ENCODE results near the gene SCFD2. TPM values are rescaled to one million over a fixed set of nuclear protein-coding genes. Genes with fewer than 3 reads are reported as not detected.

Gene SCFD2
- total and polyA plus RNA-seq, 7 experiments from 2014 or later: 13.4 to 32.8 (median 20.8) TPM

DNA sequence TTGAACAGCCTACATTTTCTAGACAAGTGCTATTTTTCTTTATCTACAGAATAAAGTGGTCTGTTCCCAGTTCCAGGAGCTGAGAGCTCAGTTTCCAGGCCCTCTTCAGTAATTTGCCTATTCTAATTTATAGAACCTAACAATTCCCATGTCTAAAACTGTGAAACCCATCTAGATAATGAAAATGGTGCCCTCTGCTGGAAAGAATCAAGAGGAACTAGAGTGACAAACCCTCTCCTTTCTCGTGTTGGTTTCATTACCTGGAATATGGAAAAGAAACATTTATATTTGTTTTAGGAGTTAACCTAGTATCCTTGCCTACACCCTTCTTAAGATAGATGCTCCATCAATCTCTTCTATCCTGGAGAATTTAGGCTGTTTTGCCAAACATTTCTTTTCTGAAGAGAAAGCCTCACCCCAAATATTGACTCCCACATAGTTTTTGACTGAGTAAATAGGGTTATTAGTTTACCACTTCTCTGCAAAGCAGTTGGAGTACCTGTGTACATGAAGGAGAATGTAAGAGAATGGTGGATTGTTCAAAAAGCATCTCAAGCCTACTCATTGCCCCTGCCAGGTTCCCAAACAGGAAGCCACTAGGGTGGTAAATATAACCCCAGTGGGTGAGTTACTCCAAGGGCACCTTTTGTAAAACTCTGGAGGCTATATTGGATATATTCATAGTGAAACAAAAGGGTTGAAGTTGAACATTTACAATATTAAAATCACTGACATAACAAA is 382.1 kb downstream of the SCFD2 start:
- ChIA-PET CTCF (interaction anchor here (0.7 to 2.4 kb wide), 5 partner anchors 257 to 608 kb away, joined by 3 to 11 read pairs (median 3); no protein-coding TSS in a partner anchor), POLR2A (no interaction called here)
- H3K4me1 Mint-ChIP-seq: peaks cover 0 to 11% (median 3%) of the 10 kb centered on the region in 7 donors
- DNase-seq: peak in 6 of 9 donors; percentile 14 to 50 (median 40)
- H3K27ac ChIP-seq (ENCODE audit: low read depth, low read length): no peak overlapping the region
- H3K4me3 Mint-ChIP-seq: peak overlapping the region in 1 of 10 donors; percentile 9
- no peaks in the 10 kb centered on the region for H3K4me1 ChIP-seq (ENCODE audit: control insufficient read depth in 2 of 2, insufficient read depth in 2 of 2, low read length in 2 of 2)
- intact Hi-C loops (cut with micrococcal nuclease): loop anchor here (1.0 to 10.0 kb wide), 5 partner anchors 329 to 1251 kb away; partner anchors contain the start of gene USP46 (in 1 of the 2)
- no peaks in the 10 kb centered on the region for H3K27me3 Mint-ChIP-seq
- no peak overlapping the region for H3K27ac Mint-ChIP-seq
- no peaks in the 10 kb centered on the region for H3K27me3 ChIP-seq (ENCODE audit: control insufficient read depth in 2 of 2, insufficient read depth in 2 of 2, low read length in 2 of 2)
- no peak overlapping the region for H3K4me3 ChIP-seq (ENCODE audit: low read length)
- peak; percentile 50 for ATAC-seq
- no peaks in the 10 kb centered on the region for H3K9me3 ChIP-seq (ENCODE audit: control insufficient read depth in 2 of 3, low read length in 3 of 3)
- H3K36me3 Mint-ChIP-seq: peaks cover 0 to 8% (median 0%) of the 10 kb centered on the region in 5 donors
- no peaks in the 10 kb centered on the region for H3K9me3 Mint-ChIP-seq
- no peaks in the 10 kb centered on the region for H3K36me3 ChIP-seq (ENCODE audit: control insufficient read depth in 2 of 3, insufficient read depth in 3 of 3, low read length in 3 of 3)

DNA sequence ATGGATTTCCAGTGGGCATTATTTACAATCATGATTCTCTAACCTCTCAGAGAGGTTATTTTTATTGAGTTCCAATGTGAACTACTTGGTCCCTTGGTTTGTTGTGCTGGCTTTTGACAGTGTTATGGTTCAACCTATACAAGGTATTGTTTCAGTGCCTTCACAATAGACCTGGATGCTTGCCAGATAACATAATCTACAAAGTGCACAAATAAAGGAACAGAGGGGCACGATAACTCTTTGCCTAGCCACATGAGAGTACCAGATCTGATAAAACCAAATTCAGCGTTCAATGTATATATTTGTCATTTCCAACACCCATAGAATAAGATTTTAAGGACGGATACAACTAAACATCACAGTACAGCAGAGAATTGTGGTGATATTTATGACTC is 382.9 kb downstream of the SCFD2 start:
- peaks cover 0 to 11% (median 3%) of the 10 kb centered on the region in 7 donors for H3K4me1 Mint-ChIP-seq
- Histone ChIP-seq H3K27ac (ENCODE audit: low read depth, low read length) (no peak overlapping the region), H3K36me3 (ENCODE audit: control insufficient read depth in 2 of 3, insufficient read depth in 3 of 3, low read length in 3 of 3) (no peaks in the 10 kb centered on the region), H3K9me3 (ENCODE audit: control insufficient read depth in 2 of 3, low read length in 3 of 3) (no peaks in the 10 kb centered on the region), H3K4me1 (ENCODE audit: control insufficient read depth in 2 of 2, insufficient read depth in 2 of 2, low read length in 2 of 2) (no peaks in the 10 kb centered on the region), H3K27me3 (ENCODE audit: control insufficient read depth in 2 of 2, insufficient read depth in 2 of 2, low read length in 2 of 2) (no peaks in the 10 kb centered on the region), H3K4me3 (ENCODE audit: low read length) (no peak overlapping the region)
- H3K27ac Mint-ChIP-seq: no peak overlapping the region
- CTCF ChIA-PET: interaction anchor here (0.8 to 2.0 kb wide), 4 partner anchors 437 to 608 kb away, joined by 3 to 10 read pairs (median 4); no protein-coding TSS in a partner anchor
- H3K4me3 Mint-ChIP-seq: no peak overlapping the region
- peaks cover 0 to 10% (median 0%) of the 10 kb centered on the region in 5 donors for H3K36me3 Mint-ChIP-seq
- ATAC-seq (no peak), DNase-seq (no peak)
- POLR2A ChIA-PET: no interaction called here
- no peaks in the 10 kb centered on the region for H3K9me3 Mint-ChIP-seq
- intact Hi-C loops (cut with micrococcal nuclease): loop anchor here (1.0 to 10.0 kb wide), 6 partner anchors 328 to 1252 kb away; partner anchors contain the start of gene USP46 (in 1 of the 2)
- no peaks in the 10 kb centered on the region for H3K27me3 Mint-ChIP-seq

- ATAC-seq (no peak), DNase-seq (peak in 1 of 9 donors; percentile 2)
- H3K4me1 ChIP-seq (ENCODE audit: control insufficient read depth in 2 of 2, insufficient read depth in 2 of 2, low read length in 2 of 2): no peaks in the 10 kb centered on the region
- intact Hi-C loops (cut with micrococcal nuclease): loop anchor here (1.0 to 10.0 kb wide), 4 partner anchors 328 to 1252 kb away; partner anchors contain the start of gene USP46 (in 1 of the 2)
- POLR2A ChIA-PET: no interaction called here
- Mint-ChIP-seq H3K9me3 (no peaks in the 10 kb centered on the region), H3K4me1 (peaks cover 0 to 11% (median 3%) of the 10 kb centered on the region in 7 donors), H3K27me3 (no peaks in the 10 kb centered on the region), H3K4me3 (no peak overlapping the region), H3K36me3 (peaks cover 0 to 13% (median 3%) of the 10 kb centered on the region in 5 donors), H3K27ac (peak overlapping the region in 1 of 9 donors; percentile 3)
- no peak overlapping the region for H3K27ac ChIP-seq (ENCODE audit: low read depth, low read length)
- H3K9me3 ChIP-seq (ENCODE audit: control insufficient read depth in 2 of 3, low read length in 3 of 3): no peaks in the 10 kb centered on the region
- CTCF ChIA-PET: interaction anchor here (1.0 to 2.0 kb wide), 3 partner anchors 436 to 607 kb away, joined by 4 to 10 read pairs (median 4); no protein-coding TSS in a partner anchor
- no peaks in the 10 kb centered on the region for H3K27me3 ChIP-seq (ENCODE audit: control insufficient read depth in 2 of 2, insufficient read depth in 2 of 2, low read length in 2 of 2)
- H3K36me3 ChIP-seq (ENCODE audit: control insufficient read depth in 2 of 3, insufficient read depth in 3 of 3, low read length in 3 of 3): no peaks in the 10 kb centered on the region
- no peak overlapping the region for H3K4me3 ChIP-seq (ENCODE audit: low read length)
Observed at GRCh38 chr4:52982255-52982945, 383.5 kb downstream of the SCFD2 start.

DNA sequence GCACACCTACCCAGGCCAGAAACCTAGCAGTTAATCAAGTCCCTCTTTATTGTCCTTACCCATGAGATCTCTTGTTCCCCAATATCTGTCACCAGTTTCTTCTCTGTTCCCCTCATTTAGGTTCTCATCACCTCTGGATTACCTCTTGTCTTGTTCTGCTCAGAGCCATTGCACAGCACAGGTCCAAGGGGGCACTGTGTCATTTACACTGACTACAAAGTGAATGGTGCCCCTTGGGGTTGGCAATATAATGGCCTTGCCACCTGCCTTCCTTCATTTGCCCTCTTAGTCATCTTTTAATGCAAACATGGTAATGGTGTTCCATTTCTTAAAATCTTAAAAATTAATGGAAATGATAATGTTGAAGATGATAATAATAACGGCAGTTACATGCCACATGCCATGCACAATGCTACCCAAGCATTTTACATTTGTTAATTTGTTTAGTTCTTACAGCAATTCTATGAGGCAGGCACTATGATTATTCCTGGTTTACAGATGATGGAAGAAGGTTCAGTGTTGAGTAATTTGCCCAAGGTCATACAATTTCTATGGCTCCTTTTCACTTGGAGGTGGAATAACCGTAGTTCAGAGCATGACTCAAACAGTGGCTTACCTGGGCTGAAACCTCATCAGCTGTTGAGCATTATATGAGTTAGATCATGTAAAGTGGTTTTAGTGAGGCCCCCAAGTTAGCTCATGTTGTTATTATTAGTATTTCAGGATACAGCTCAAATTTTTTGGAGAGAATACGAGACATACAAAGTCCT is 385.9 kb downstream of the SCFD2 start:
- peaks cover 0 to 6% (median 2%) of the 10 kb centered on the region in 11 donors for H3K9me3 Mint-ChIP-seq
- Histone ChIP-seq H3K27ac (ENCODE audit: low read depth, low read length) (no peak overlapping the region), H3K9me3 (ENCODE audit: control insufficient read depth in 2 of 3, low read length in 3 of 3) (no peaks in the 10 kb centered on the region), H3K4me1 (ENCODE audit: control insufficient read depth in 2 of 2, insufficient read depth in 2 of 2, low read length in 2 of 2) (no peaks in the 10 kb centered on the region), H3K27me3 (ENCODE audit: control insufficient read depth in 2 of 2, insufficient read depth in 2 of 2, low read length in 2 of 2) (no peaks in the 10 kb centered on the region), H3K4me3 (ENCODE audit: low read length) (no peak overlapping the region), H3K36me3 (ENCODE audit: control insufficient read depth in 2 of 3, insufficient read depth in 3 of 3, low read length in 3 of 3) (no peaks in the 10 kb centered on the region)
- ChIA-PET POLR2A (no interaction called here), CTCF (interaction anchor here (0.7 kb wide), 1 partner anchor 1254 kb away, joined by 4 read pairs; no protein-coding TSS in a partner anchor)
- DNase-seq: no peak
- H3K4me3 Mint-ChIP-seq: no peak overlapping the region
- H3K4me1 Mint-ChIP-seq: peaks cover 0 to 11% (median 3%) of the 10 kb centered on the region in 7 donors
- ATAC-seq: no peak
- H3K27me3 Mint-ChIP-seq: no peaks in the 10 kb centered on the region
- H3K27ac Mint-ChIP-seq: no peak overlapping the region
- H3K36me3 Mint-ChIP-seq: peaks cover 0 to 16% (median 3%) of the 10 kb centered on the region in 5 donors
- intact Hi-C loops (cut with micrococcal nuclease): loop anchor here (10.0 kb wide), 3 partner anchors 325 to 1255 kb away; partner anchors contain the start of gene USP46 (in 1 of the 2)

GRCh38 chr4:52979020-52979419 is 386.8 kb downstream of the SCFD2 start:
- Mint-ChIP-seq H3K9me3 (peaks cover 0 to 6% (median 2%) of the 10 kb centered on the region in 11 donors), H3K36me3 (peaks cover 0 to 16% (median 3%) of the 10 kb centered on the region in 5 donors), H3K27ac (no peak overlapping the region), H3K4me1 (peaks cover 0 to 6% (median 3%) of the 10 kb centered on the region in 7 donors), H3K4me3 (no peak overlapping the region), H3K27me3 (no peaks in the 10 kb centered on the region)
- H3K4me3 ChIP-seq (ENCODE audit: low read length): no peak overlapping the region
- H3K9me3 ChIP-seq (ENCODE audit: control insufficient read depth in 2 of 3, low read length in 3 of 3): no peaks in the 10 kb centered on the region
- no peak for ATAC-seq
- DNase-seq: no peak
- H3K27me3 ChIP-seq (ENCODE audit: control insufficient read depth in 2 of 2, insufficient read depth in 2 of 2, low read length in 2 of 2): no peaks in the 10 kb centered on the region
- H3K36me3 ChIP-seq (ENCODE audit: control insufficient read depth in 2 of 3, insufficient read depth in 3 of 3, low read length in 3 of 3): no peaks in the 10 kb centered on the region
- POLR2A ChIA-PET: no interaction called here
- CTCF ChIA-PET: no interaction called here
- H3K4me1 ChIP-seq (ENCODE audit: control insufficient read depth in 2 of 2, insufficient read depth in 2 of 2, low read length in 2 of 2): no peaks in the 10 kb centered on the region
- intact Hi-C loops (cut with micrococcal nuclease): no loop called here
- H3K27ac ChIP-seq (ENCODE audit: low read depth, low read length): no peak overlapping the region

GRCh38 chr4:52977252-52977651 is 388.6 kb downstream of the SCFD2 start:
- no peaks in the 10 kb centered on the region for H3K4me1 ChIP-seq (ENCODE audit: control insufficient read depth in 2 of 2, insufficient read depth in 2 of 2, low read length in 2 of 2)
- intact Hi-C loops (cut with micrococcal nuclease): no loop called here
- no peak overlapping the region for H3K4me3 Mint-ChIP-seq
- no peaks in the 10 kb centered on the region for H3K9me3 ChIP-seq (ENCODE audit: control insufficient read depth in 2 of 3, low read length in 3 of 3)
- no peaks in the 10 kb centered on the region for H3K36me3 ChIP-seq (ENCODE audit: control insufficient read depth in 2 of 3, insufficient read depth in 3 of 3, low read length in 3 of 3)
- POLR2A ChIA-PET: no interaction called here
- CTCF ChIA-PET: interaction anchor here (0.6 kb wide), 1 partner anchor 593 kb away, joined by 3 read pairs; no protein-coding TSS in a partner anchor
- no peaks in the 10 kb centered on the region for H3K27me3 Mint-ChIP-seq
- H3K9me3 Mint-ChIP-seq: peaks cover 0 to 8% (median 2%) of the 10 kb centered on the region in 11 donors
- peaks cover 0 to 8% (median 0%) of the 10 kb centered on the region in 7 donors for H3K4me1 Mint-ChIP-seq
- H3K36me3 Mint-ChIP-seq: peaks cover 0 to 27% (median 4%) of the 10 kb centered on the region in 5 donors
- no peak overlapping the region for H3K4me3 ChIP-seq (ENCODE audit: low read length)
- no peak overlapping the region for H3K27ac Mint-ChIP-seq
- H3K27ac ChIP-seq (ENCODE audit: low read depth, low read length): no peak overlapping the region
- DNase-seq (no peak), ATAC-seq (no peak)
- H3K27me3 ChIP-seq (ENCODE audit: control insufficient read depth in 2 of 2, insufficient read depth in 2 of 2, low read length in 2 of 2): no peaks in the 10 kb centered on the region

Measured in naive thymus-derived CD4-positive, alpha-beta T cell (primary cell).